ENCODE measurements around the gene BMERB1.

- TF ChIP-seq, protein P1, sequence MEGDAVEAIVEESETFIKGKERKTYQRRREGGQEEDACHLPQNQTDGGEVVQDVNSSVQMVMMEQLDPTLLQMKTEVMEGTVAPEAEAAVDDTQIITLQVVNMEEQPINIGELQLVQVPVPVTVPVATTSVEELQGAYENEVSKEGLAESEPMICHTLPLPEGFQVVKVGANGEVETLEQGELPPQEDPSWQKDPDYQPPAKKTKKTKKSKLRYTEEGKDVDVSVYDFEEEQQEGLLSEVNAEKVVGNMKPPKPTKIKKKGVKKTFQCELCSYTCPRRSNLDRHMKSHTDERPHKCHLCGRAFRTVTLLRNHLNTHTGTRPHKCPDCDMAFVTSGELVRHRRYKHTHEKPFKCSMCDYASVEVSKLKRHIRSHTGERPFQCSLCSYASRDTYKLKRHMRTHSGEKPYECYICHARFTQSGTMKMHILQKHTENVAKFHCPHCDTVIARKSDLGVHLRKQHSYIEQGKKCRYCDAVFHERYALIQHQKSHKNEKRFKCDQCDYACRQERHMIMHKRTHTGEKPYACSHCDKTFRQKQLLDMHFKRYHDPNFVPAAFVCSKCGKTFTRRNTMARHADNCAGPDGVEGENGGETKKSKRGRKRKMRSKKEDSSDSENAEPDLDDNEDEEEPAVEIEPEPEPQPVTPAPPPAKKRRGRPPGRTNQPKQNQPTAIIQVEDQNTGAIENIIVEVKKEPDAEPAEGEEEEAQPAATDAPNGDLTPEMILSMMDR (IDR thresholded peaks at IDR 0.05; ENCODE audit: low read depth, low read length), result no peak
- TF ChIP-seq POLR2A (IDR thresholded peaks at IDR 0.05; ENCODE audit: extremely low read depth, insufficient read length), result no peak
- TF ChIP-seq MYC (IDR thresholded peaks at IDR 0.05; ENCODE audit: low read depth, low read length), result no peak
- no peak for TF ChIP-seq MAX (IDR thresholded peaks at IDR 0.05; ENCODE audit: low read depth, low read length)
Measured at GRCh38 chr16:15586716-15587115, 152.3 kb downstream of the BMERB1 start.

All from NB4 (cell line).